Measurements from ENCODE around the gene CDKAL1.

CDKAL1 gene

DNA sequence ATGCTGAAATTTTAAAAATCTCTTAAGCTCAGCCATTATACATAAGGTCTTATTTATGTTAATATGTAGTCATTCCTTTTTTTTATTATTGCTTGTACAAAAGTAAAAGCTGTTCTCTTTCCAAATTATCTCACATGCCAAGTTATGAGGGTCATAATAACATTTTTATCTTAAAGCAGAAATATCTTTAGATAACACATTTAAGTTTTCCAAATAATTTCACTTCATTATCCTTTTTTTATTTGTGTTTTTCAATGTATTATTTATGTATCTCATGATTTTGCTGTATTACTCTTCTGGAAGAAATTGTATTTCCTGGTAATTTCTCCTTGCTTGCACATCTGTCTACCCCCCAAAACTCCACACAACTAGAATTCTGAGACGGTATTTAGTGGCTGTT, 598.2 kb downstream of the CDKAL1 start:
- H3K27ac ChIP-seq, result no peak overlapping the region
- TF ChIP-seq, protein P1, sequence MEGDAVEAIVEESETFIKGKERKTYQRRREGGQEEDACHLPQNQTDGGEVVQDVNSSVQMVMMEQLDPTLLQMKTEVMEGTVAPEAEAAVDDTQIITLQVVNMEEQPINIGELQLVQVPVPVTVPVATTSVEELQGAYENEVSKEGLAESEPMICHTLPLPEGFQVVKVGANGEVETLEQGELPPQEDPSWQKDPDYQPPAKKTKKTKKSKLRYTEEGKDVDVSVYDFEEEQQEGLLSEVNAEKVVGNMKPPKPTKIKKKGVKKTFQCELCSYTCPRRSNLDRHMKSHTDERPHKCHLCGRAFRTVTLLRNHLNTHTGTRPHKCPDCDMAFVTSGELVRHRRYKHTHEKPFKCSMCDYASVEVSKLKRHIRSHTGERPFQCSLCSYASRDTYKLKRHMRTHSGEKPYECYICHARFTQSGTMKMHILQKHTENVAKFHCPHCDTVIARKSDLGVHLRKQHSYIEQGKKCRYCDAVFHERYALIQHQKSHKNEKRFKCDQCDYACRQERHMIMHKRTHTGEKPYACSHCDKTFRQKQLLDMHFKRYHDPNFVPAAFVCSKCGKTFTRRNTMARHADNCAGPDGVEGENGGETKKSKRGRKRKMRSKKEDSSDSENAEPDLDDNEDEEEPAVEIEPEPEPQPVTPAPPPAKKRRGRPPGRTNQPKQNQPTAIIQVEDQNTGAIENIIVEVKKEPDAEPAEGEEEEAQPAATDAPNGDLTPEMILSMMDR (conservative IDR thresholded peaks at IDR 0.05), result no peak

DNA sequence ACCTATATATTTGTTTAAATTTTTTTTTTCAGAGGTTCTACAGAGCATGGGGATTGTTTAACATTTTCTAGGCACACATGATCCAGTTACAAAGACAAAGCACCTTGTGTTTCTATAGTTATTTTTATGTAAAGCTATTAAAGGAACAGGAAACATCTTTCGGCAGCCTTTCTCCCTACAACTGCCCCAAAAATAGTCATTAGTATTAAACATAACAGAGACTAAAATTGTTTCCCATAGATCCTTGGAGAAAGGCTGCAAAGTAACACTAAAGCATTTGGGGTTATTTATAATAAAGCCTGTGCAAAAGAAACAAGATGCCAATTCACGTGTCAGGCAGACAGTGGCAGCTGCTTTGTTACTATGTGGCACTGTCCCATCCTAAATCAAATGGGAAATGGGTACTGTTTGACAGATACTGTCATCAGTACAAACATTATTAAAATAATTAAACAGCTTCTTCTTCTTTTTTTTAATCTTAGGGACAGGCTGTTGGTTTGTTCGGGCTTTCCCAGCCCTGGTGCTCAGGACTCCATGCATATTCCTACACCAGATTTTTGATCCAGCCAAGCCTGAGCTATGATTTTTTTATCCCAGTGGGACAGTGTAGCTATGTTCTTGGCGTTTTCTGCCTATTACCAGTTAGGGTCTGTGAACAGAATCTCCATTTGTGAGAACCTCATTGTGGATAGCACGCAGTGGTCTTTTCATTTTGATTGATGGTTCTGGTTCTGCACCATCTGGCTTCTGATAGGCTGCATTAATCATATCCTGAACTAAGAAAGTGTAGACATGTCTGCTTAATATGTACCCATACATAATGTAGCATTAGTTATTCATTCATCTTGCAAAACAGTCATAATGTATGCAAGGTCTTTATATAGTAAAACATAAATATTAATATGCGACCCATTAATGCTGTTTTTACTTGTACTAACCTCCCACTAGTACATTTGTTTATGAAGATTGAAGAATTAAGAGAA, 598.9 kb downstream of the CDKAL1 start:
- TF ChIP-seq, protein P1 (conservative IDR thresholded peaks at IDR 0.05), result no peak
- no peak overlapping the region for H3K27ac ChIP-seq

DNA sequence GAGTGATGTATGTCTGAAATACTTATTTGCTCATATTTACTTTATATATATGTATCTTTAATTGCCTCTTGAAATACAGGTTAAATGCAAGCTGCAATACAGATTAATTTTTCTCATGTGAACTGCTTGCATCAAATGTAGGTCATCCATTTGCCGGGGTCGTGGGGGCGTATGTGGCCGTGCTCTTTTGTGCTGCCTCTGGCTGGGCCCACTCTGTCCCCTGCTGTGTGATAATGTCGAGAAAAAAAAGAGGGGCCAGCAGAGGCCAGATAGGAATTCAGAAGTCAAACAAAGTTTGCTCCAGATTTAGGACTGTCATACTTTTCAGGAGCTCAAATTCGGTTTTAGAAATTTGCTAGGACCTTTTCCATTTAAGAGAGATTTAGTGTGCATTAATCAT, 599.6 kb downstream of the CDKAL1 start:
- TF ChIP-seq, protein P1 (conservative IDR thresholded peaks at IDR 0.05), result no peak
- no peak overlapping the region for H3K27ac ChIP-seq

DNA sequence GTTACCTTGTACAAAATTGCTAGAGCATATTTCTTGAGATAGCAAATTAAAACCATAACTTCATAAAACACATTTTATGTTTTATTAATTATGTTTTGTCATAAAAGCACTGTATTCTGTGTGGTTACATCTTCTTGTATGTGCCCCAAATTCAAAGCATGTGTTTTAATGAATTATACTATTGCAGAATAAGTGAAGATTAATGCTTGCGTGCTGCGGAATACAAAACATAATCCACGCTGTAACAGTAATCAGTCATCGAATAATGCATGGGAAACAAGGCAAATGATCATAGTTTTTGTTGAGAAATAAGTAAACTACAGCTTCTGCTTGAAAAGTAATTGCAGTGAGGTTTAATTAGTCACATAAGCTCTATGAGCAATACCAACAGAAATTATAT, 600.1 kb downstream of the CDKAL1 start:
- TF ChIP-seq, protein P1 (conservative IDR thresholded peaks at IDR 0.05), result no peak
- H3K27ac ChIP-seq, result no peak overlapping the region

DNA sequence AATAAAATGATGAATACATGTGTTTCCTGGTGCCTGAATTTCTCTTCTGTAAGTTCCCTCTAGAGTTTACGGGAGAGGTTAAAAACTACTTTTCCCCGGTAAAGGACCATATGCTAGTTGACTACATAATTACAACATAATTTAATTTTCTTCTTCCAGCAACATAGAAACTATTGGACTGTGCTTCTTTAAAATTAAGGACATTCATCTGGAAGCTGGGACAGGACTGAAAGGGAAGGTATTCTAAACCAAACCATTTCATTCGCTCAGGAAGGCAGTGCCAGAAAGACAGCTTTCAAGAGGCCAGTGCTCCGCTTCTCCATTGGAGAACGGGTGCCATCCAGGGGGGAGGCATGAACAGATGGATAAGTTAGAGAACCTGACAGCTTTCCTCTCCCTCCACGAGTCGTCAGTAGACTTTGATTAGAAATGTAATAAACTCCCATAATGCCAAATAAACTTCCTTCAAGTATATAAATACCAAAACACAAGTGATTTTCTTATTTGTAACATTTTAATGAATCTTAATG, 601.3 kb downstream of the CDKAL1 start:
- TF ChIP-seq, protein P1 (conservative IDR thresholded peaks at IDR 0.05), result no peak
- no peak overlapping the region for H3K27ac ChIP-seq

DNA sequence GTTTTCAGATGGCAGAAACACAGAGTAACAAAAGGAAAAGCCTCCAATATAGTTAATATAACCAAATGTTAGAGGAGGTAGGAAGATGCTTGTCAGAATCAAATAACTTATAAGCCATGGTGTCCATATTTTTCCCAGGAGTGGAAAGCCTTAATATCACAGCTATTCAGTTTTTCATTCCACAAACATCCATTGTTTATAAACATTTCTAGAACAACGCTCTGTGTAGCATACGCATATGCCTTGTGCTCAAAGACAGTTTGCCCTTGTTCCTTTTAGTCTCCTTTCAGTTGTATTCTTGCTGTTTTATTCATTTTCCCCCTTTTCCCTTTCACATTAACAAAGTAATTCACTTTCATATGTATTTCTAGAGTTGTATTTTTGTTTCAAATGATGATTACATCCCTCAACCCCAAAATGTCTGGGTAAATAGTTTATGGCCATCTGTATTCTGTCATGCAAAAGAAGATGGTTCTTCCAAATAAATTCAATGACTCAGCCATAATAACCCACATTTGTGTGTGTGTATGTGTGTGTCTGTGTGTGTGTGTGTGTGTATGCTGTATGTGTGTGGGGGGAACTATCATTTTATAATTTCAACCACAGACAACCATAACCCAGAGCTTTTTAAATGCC, 603.6 kb downstream of the CDKAL1 start:
- TF ChIP-seq, protein P1 (conservative IDR thresholded peaks at IDR 0.05), result no peak

DNA sequence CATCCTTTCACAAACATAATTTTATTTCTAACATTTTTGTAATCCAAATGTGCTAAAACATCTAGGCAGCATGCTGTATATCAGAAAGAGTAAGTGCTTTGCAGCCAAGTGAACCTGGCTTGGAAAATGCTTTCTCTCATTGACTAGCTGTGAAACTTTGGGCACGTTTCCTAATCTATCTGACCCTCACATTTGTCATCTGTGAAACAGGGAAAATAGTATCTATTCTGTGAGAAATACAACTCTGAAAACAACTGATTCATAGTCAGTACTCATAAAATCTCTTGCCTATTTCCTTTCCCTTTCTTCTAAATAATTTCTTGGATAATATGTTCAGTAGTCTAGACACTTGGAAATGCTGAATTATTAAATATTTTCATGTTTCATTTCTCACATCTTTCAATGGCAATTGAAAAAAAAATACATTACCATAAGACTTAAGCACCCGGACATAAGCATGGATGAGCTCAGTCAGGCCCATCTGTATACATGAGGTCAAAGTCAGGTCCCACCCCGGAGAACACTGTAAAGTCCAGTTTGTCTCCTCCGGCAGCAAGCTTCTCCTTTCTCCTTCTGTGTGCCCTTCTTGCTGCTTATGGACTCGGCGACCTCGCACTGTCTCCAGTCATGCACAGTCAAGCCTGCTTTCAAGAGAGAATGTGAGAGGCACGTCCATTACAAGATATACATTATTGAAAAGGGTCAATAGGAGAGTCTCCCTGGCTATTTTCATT, 604.2 kb downstream of the CDKAL1 start:
- H3K27ac ChIP-seq, result no peak overlapping the region
- TF ChIP-seq, protein P1 (conservative IDR thresholded peaks at IDR 0.05), result no peak

More for the DNA sequence above, 603.6 kb downstream of the CDKAL1 start:
- H3K27ac ChIP-seq, result no peak overlapping the region
